Body of pancreas (tissue), 4 donors: Measurements from ENCODE around the gene CDK14.

Experiments used
- CTCF ChIP-seq, 7 experiments: fragments of 450-650 bp in 4 of 7; fragments of 200-600 bp in 3 of 7; sonication (generic) in 3 of 7; IDR thresholded peaks; one replicate each; pipeline ENCODE4 v1.5.1; 2016 to 2019; ENCODE audit warnings: antibody characterized with exemption in 7 of 7
- POLR2A ChIP-seq, 3 donors: fragments of 450-650 bp; IDR thresholded peaks; one replicate each; pipeline ENCODE4 v1.6.1; 2016; ENCODE audit warnings: antibody characterized with exemption in 3 of 3, mild to moderate bottlenecking in 2 of 3

DNA sequence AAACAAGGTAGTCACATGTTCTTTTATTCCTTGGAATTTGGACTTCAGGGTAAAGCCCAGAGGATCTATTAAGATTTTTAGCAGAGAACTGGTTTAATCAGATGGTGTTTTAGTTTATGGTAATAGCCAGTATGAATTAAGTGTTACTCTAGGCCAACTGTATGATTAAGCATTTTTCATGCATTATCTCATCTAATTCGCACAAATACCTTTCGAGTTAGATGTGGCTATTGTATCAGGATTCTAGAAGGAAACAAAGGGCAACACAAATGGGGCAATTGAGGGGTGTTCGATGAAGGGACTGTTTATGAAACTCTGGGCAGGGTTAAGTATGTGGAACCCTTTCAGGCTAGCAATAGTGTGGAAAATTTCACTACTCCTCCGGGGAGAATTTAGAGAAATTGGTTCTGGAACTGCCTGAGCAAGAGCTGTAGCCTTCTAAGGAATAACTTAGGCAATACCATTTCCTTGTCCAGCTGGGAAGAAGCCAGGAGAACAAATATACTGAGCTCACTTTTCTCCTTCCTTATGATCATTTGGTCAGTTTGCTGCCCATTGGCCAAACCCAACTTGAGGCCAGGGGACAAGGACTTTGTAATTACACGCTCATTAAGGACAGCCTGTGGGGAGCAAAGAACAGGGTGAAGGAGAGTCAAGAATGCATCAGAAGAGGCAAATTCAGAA, 349.1 kb downstream of the CDK14 start:
- TF ChIP-seq CTCF (IDR thresholded peaks at IDR 0.05) (no peak), POLR2A (IDR thresholded peaks at IDR 0.05) (no peak)
